ENCODE measurements around the gene RILP. TPM values are rescaled to one million over a fixed set of nuclear protein-coding genes. Genes with fewer than 3 reads are reported as not detected.

Gene RILP
- total and polyA plus RNA-seq, 2 of the 4 experiments (the other 2 are of a cell fraction) = 3.9 to 6.0 TPM

DNA sequence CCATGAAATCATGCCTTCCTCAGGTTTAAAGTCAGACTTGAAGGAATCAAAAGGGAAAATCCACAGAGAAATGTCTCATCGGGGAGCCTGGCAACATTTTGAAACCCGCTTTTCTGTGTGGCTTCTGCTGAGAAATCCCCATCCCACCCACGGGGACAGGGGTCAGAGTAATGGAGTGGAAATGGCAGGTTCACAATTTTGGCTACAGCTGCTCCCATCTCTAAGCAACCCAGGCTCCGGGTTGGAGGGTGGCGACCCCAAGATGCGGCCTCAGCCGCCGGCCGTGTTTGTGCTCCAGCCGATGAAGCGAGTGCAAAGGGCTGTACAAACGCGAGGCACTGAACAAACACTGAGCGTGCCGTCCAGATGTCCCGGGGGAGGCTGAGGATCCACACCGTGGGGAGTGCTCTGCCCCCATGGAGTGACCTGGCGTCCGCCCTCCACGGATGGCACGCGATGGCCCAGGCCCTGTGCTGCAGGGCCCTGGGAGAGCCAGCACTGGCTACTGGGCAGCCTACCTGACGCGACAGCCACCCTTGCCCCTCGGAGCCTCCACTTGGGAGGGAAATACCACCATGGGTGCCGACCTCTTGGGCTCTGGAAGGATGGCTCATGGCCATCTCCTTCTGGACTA, 43.2 kb downstream of the RILP start:
- Histone ChIP-seq H4K91ac (ENCODE audit: insufficient read depth, low read depth, low read length) (no peak overlapping the region), H2AFZ (replicated peaks; ENCODE audit: low read length, poor library complexity) (no peak overlapping the region), H3K23ac (ENCODE audit: low read depth, low read length) (no peak overlapping the region), H2BK15ac (ENCODE audit: low read depth, low read length) (no peak overlapping the region), H4K8ac (ENCODE audit: low read depth in 2 of 2, low read length in 2 of 2) (no peak overlapping the region), H3K4me3 (ENCODE audit: insufficient read depth, low read depth, low read length) (no peak overlapping the region), H3K4me1 (ENCODE audit: control insufficient read depth, insufficient read depth, low read length) (peaks cover 6% of the 10 kb centered on the region; the same call in 1 of the 2 replicates), H2AK5ac (ENCODE audit: low read depth, low read length) (no peak overlapping the region), H3K27ac (ENCODE audit: insufficient read depth, low read length) (no peak overlapping the region), H3K4ac (ENCODE audit: low read depth, low read length) (no peak overlapping the region), H3K27me3 (ENCODE audit: control insufficient read depth, insufficient read depth, low read length) (no peaks in the 10 kb centered on the region), H3K9ac (ENCODE audit: low read depth, low read length) (no peak overlapping the region), H3K36me3 (ENCODE audit: control insufficient read depth, insufficient read depth, low read length) (no peaks in the 10 kb centered on the region), H3K79me1 (ENCODE audit: low read depth in 1 of 2, low read length in 2 of 2) (no peaks in the 10 kb centered on the region), H3K56ac (ENCODE audit: extremely low read depth, insufficient read depth, low read length) (no peak overlapping the region), H4K20me1 (ENCODE audit: insufficient read depth, low read length) (no peaks in the 10 kb centered on the region; the same call in 1 of the 2 replicates), H3K18ac (ENCODE audit: low read depth, low read length) (no peak overlapping the region), H4K5ac (ENCODE audit: low read depth, low read length) (no peak overlapping the region), H2BK5ac (ENCODE audit: low read depth, low read length, poor library complexity, severe bottlenecking) (no peak overlapping the region), H2AK9ac (replicated peaks; ENCODE audit: low read depth, low read length, poor library complexity) (no peak overlapping the region), H3K14ac (replicated peaks; ENCODE audit: low read depth, low read length) (no peak overlapping the region), H2BK20ac (ENCODE audit: low read depth, low read length) (no peak overlapping the region), H3K4me2 (ENCODE audit: low read depth, low read length) (no peak overlapping the region), H2BK120ac (ENCODE audit: low read depth, low read length) (no peak overlapping the region), H3K9me1 (ENCODE audit: insufficient read depth, low read length) (no peaks in the 10 kb centered on the region; the same call in 1 of the 2 replicates), H3K9me3 (ENCODE audit: control insufficient read depth, insufficient read depth, low read length) (peaks cover 6% of the 10 kb centered on the region; the same call in 1 of the 2 replicates)
- no TSS peak for BruUV-seq (replicated peaks)
- WGBS, 2 experiments (ENCODE audit: extremely low coverage in 2 of 2, insufficient read length in 1 of 2) = 81% methylated on average over 22 of the region's 26 CpGs; no CpG with 5 or more reads in 1 of the 2 experiments
- ATAC-seq (ENCODE audit: low read depth) (no peak), DNase-seq (no peak)
- ChIA-PET POLR2A (ENCODE audit: unreplicated experiment) (no interaction called here), CTCF (no interaction called here)
- TF ChIP-seq MXI1 (IDR thresholded peaks at IDR 0.05; ENCODE audit: borderline replicate concordance, low read depth, low read length) (no peak), SMC3 (IDR thresholded peaks at IDR 0.05; ENCODE audit: low read depth, low read length) (no peak), NFE2L2 (IDR thresholded peaks at IDR 0.05; ENCODE audit: low read depth, low read length) (no peak), POLR2A (IDR thresholded peaks at IDR 0.05; ENCODE audit: low read depth, low read length) (no peak), MAZ (IDR thresholded peaks at IDR 0.05; ENCODE audit: borderline replicate concordance, low read depth, low read length) (no peak), CEBPB (IDR thresholded peaks at IDR 0.05; ENCODE audit: low read depth, low read length) (no peak), CHD1 (IDR thresholded peaks at IDR 0.05; ENCODE audit: low read depth, low read length) (no peak), RFX5 (IDR thresholded peaks at IDR 0.05; ENCODE audit: low read depth, low read length) (no peak), RCOR1 (IDR thresholded peaks at IDR 0.05; ENCODE audit: insufficient replicate concordance, low read length) (no peak), BHLHE40 (IDR thresholded peaks at IDR 0.05; ENCODE audit: low read depth, low read length) (no peak), RAD21 (IDR thresholded peaks at IDR 0.05; ENCODE audit: low read length) (no peak), FOS (IDR thresholded peaks at IDR 0.05; ENCODE audit: low read depth, low read length) (no peak)
- TF ChIP-seq, protein P1, sequence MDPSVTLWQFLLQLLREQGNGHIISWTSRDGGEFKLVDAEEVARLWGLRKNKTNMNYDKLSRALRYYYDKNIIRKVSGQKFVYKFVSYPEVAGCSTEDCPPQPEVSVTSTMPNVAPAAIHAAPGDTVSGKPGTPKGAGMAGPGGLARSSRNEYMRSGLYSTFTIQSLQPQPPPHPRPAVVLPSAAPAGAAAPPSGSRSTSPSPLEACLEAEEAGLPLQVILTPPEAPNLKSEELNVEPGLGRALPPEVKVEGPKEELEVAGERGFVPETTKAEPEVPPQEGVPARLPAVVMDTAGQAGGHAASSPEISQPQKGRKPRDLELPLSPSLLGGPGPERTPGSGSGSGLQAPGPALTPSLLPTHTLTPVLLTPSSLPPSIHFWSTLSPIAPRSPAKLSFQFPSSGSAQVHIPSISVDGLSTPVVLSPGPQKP (IDR thresholded peaks at IDR 0.05; ENCODE audit: borderline replicate concordance, low read depth, low read length) = no peak
- dilution Hi-C loops (cut with HindIII; ENCODE audit: low sequenced_read_pairs, unreplicated experiment) = no loop called here
- in situ Hi-C loops (cut with MboI; ENCODE audit: low sequenced_read_pairs) = no loop called here
- intact Hi-C loops (cut with micrococcal nuclease) = no loop called here

Data from IMR-90 (cell line).